ENCODE measurements around the gene KRT85.

DNA sequence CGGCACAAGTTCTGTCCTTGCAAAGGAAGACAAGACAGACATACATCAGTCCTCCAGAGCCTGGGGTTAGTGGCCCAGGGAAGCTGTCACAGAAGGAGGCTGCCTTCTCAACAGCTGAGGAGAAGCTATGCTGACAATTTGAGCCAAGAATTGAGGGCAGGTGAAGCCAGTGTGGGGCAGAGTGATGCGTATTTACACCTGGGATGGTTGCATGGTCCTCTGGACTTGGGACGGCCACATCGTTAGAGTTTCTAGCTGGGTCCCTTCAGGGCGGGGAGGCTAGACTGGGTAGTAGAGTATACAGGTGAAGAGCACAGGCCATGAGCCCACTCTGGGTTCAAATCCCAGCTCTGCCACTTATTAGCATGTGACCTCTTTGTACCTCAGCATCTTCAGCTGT, 16.5 kb downstream of the KRT85 start:
- TF ChIP-seq, protein P1, sequence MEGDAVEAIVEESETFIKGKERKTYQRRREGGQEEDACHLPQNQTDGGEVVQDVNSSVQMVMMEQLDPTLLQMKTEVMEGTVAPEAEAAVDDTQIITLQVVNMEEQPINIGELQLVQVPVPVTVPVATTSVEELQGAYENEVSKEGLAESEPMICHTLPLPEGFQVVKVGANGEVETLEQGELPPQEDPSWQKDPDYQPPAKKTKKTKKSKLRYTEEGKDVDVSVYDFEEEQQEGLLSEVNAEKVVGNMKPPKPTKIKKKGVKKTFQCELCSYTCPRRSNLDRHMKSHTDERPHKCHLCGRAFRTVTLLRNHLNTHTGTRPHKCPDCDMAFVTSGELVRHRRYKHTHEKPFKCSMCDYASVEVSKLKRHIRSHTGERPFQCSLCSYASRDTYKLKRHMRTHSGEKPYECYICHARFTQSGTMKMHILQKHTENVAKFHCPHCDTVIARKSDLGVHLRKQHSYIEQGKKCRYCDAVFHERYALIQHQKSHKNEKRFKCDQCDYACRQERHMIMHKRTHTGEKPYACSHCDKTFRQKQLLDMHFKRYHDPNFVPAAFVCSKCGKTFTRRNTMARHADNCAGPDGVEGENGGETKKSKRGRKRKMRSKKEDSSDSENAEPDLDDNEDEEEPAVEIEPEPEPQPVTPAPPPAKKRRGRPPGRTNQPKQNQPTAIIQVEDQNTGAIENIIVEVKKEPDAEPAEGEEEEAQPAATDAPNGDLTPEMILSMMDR (conservative IDR thresholded peaks at IDR 0.05; ENCODE audit: low read depth, low read length): no peak
- TF ChIP-seq SMC3 (IDR thresholded peaks at IDR 0.05; ENCODE audit: low read depth, low read length) (no peak), POLR2A (IDR thresholded peaks at IDR 0.05; ENCODE audit: low read depth, low read length) (no peak), CHD1 (IDR thresholded peaks at IDR 0.05; ENCODE audit: low read depth, low read length) (no peak), CEBPB (IDR thresholded peaks at IDR 0.05; ENCODE audit: low read depth, low read length) (no peak), RCOR1 (IDR thresholded peaks at IDR 0.05; ENCODE audit: insufficient replicate concordance, low read length) (no peak), RAD21 (IDR thresholded peaks at IDR 0.05; ENCODE audit: low read length) (no peak), RFX5 (IDR thresholded peaks at IDR 0.05; ENCODE audit: low read depth, low read length) (no peak), MAZ (IDR thresholded peaks at IDR 0.05; ENCODE audit: borderline replicate concordance, low read depth, low read length) (no peak), MAFK (IDR thresholded peaks at IDR 0.05; ENCODE audit: low read depth, low read length) (no peak)
- TF ChIP-seq, protein P2, sequence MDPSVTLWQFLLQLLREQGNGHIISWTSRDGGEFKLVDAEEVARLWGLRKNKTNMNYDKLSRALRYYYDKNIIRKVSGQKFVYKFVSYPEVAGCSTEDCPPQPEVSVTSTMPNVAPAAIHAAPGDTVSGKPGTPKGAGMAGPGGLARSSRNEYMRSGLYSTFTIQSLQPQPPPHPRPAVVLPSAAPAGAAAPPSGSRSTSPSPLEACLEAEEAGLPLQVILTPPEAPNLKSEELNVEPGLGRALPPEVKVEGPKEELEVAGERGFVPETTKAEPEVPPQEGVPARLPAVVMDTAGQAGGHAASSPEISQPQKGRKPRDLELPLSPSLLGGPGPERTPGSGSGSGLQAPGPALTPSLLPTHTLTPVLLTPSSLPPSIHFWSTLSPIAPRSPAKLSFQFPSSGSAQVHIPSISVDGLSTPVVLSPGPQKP (IDR thresholded peaks at IDR 0.05; ENCODE audit: borderline replicate concordance, low read depth, low read length): no peak
- TF ChIP-seq, protein P3, sequence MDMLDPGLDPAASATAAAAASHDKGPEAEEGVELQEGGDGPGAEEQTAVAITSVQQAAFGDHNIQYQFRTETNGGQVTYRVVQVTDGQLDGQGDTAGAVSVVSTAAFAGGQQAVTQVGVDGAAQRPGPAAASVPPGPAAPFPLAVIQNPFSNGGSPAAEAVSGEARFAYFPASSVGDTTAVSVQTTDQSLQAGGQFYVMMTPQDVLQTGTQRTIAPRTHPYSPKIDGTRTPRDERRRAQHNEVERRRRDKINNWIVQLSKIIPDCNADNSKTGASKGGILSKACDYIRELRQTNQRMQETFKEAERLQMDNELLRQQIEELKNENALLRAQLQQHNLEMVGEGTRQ (IDR thresholded peaks at IDR 0.05; ENCODE audit: low read depth, low read length): no peak
